Measurements from ENCODE around the gene PHLDB2. TPM values are rescaled to one million over a fixed set of nuclear protein-coding genes. Genes with fewer than 3 reads are reported as not detected.

PHLDB2 gene
- total RNA-seq, 4 donors from 2014 or later, result 63.6 to 154 (median 107) TPM

DNA sequence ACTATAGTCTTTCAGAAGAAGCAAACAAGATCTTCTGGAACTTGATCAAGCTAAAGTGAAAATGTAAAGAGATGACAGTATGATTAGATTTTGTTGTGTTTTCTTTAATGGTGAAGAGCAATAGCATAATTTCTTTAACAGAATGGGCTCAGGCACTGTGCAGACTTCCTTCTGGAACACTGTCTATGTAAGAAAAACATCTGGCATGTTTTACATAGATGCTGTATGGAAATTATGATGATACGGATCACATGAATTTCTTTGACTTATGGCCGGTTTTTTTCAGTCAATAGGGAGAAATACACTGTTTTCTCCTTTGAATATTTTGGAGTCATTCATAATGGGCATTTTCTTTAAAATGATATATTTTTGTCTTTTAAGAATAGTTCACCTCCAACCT lies 42.6 kb downstream of the PHLDB2 start:
- peaks cover 0 to 18% (median 5%) of the 10 kb centered on the region in 4 donors for H3K36me3 ChIP-seq

DNA sequence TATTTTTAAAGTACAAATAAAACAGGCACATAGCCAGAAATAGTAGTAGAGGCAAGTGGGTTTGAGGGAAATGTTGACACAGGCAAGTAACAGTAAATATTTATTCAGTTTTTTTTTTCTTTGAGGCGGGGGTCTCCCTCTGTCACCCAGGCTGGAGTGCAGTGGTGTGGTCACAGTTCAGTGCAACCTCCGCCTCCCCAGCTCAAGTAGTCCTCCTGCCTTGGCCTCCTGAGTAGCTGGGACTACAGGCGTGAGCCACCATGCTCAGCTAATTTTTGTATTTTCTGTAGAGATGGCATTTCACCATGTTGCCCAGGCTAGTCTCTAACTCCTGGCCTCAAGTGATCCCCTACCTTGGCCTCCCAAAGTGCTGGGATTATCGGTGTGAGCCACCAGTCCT lies 43.5 kb downstream of the PHLDB2 start:
- Histone ChIP-seq H3K27ac (replicated peaks in 1 of 4) (peak overlapping the region in 3 of 4 donors; percentile 35 to 50 (median 50)), H3K9me3 (no peaks in the 10 kb centered on the region), H3K36me3 (peaks cover 0 to 18% (median 5%) of the 10 kb centered on the region in 4 donors), H3K4me3 (no peak overlapping the region), H3K4me1 (peaks cover 37 to 66% (median 45%) of the 10 kb centered on the region in 4 donors), H3K27me3 (no peaks in the 10 kb centered on the region)
- no peak for DNase-seq (ENCODE audit: extremely low spot score)
- WGBS, result 86% methylated on average over 4 of the region's 4 CpGs
- intact Hi-C loops (cut with DNase I), result loop anchor here (5.0 kb wide), 1 partner anchor 40 kb away; no protein-coding TSS in a partner anchor
- TF ChIP-seq POLR2AphosphoS5 (IDR thresholded peaks at IDR 0.05), result no peak
- no peak for TF ChIP-seq POLR2A (IDR thresholded peaks at IDR 0.05; ENCODE audit: low read depth)
- TF ChIP-seq, protein P1, sequence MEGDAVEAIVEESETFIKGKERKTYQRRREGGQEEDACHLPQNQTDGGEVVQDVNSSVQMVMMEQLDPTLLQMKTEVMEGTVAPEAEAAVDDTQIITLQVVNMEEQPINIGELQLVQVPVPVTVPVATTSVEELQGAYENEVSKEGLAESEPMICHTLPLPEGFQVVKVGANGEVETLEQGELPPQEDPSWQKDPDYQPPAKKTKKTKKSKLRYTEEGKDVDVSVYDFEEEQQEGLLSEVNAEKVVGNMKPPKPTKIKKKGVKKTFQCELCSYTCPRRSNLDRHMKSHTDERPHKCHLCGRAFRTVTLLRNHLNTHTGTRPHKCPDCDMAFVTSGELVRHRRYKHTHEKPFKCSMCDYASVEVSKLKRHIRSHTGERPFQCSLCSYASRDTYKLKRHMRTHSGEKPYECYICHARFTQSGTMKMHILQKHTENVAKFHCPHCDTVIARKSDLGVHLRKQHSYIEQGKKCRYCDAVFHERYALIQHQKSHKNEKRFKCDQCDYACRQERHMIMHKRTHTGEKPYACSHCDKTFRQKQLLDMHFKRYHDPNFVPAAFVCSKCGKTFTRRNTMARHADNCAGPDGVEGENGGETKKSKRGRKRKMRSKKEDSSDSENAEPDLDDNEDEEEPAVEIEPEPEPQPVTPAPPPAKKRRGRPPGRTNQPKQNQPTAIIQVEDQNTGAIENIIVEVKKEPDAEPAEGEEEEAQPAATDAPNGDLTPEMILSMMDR (IDR thresholded peaks at IDR 0.05), result no peak
- no peak for TF ChIP-seq EP300 (IDR thresholded peaks at IDR 0.05)

More for the DNA sequence above, 42.6 kb downstream of the PHLDB2 start:
- 53% methylated on average over 2 of the region's 2 CpGs for WGBS
- TF ChIP-seq, protein P1 (IDR thresholded peaks at IDR 0.05), result no peak
- no peak for TF ChIP-seq EP300 (IDR thresholded peaks at IDR 0.05)
- no peak for TF ChIP-seq POLR2A (IDR thresholded peaks at IDR 0.05; ENCODE audit: low read depth)
- TF ChIP-seq POLR2AphosphoS5 (IDR thresholded peaks at IDR 0.05), result no peak
- Histone ChIP-seq H3K27me3 (no peaks in the 10 kb centered on the region), H3K4me1 (peaks cover 37 to 61% (median 49%) of the 10 kb centered on the region in 4 donors), H3K27ac (replicated peaks in 1 of 4) (no peak overlapping the region), H3K9me3 (no peaks in the 10 kb centered on the region), H3K4me3 (no peak overlapping the region)
- no peak for DNase-seq (ENCODE audit: extremely low spot score)
- intact Hi-C loops (cut with DNase I), result loop anchor here (5.0 kb wide), 1 partner anchor 39 kb away; no protein-coding TSS in a partner anchor

DNA sequence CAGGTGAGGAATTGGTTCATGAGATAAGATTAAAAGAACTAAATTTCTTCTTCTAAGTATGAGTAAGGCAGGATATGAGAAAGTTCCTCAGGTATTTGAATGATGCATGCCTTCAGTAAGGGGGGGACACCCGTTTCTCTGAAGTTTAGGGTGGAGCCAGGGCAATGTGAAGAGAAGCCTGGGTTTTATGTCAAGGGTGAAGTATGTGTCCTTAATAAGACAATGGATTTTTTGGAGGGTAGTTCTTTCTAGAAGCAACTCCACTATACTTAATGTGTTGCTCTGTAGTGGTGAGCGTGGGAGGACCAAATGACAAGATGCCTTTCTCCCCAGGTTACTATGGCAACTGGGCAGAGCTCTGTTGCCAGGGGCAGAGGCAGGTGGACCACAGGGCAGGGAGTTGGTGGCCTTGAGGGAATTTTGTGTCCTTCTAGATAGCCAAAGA lies 44.0 kb downstream of the PHLDB2 start:
- intact Hi-C loops (cut with DNase I), result loop anchor here (5.0 kb wide), 1 partner anchor 41 kb away; no protein-coding TSS in a partner anchor

DNA sequence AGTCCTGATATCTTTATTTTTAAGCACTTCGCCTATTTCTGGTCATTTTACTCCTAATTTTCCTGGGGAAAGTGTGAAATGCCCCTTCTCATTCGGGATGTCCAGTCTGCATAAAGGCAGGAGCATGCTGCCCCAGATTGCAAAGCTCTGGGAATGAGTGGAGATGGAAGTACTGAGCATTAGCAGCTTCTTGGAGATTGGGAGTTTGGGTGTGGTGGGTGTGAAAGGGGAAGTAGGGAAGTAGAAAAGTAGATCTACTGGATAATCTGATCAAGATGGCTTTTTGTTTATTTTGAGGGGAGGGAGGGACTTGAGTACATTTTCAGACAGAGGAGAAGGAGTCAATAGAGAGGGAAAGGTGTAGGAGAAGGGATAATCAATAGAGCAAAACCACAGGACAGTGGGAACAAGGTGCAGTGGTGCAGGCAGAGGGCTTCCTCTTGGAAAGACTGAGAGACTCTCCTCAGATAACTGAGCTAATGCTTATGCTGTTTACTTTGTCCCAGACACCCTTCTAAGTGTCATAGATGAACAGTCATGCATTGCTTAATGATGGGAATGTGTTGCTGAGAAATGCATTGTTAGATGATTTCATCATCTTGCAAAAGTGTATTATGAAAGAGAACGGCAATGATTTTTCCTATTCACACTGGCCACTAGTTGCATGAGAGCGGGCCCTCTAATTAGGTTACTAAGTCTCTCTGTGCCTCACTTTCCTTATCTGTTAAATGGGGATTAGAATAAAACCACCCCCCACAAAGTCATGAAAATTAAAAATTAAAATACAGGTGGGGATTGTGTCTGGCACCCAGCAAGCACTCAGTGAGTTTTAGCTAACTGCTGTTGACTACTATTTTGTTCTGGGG lies 45.5 kb downstream of the PHLDB2 start:
- H3K4me1 ChIP-seq, result peaks cover 37 to 78% (median 57%) of the 10 kb centered on the region in 4 donors
- no peak for DNase-seq (ENCODE audit: extremely low spot score)
- peak; percentile 50 to 94 for TF ChIP-seq POLR2AphosphoS5 (IDR thresholded peaks at IDR 0.05)
- TF ChIP-seq EP300 (IDR thresholded peaks at IDR 0.05), result no peak
- TF ChIP-seq, protein P1 (IDR thresholded peaks at IDR 0.05), result peak in 1 of 3 experiments; percentile 38
- no peak for TF ChIP-seq POLR2A (IDR thresholded peaks at IDR 0.05; ENCODE audit: low read depth)
- H3K4me3 ChIP-seq, result no peak overlapping the region
- no peaks in the 10 kb centered on the region for H3K9me3 ChIP-seq
- no peaks in the 10 kb centered on the region for H3K27me3 ChIP-seq
- WGBS, result 65% methylated on average over 4 of the region's 4 CpGs
- peaks cover 0 to 22% (median 2%) of the 10 kb centered on the region in 4 donors for H3K36me3 ChIP-seq
- intact Hi-C loops (cut with DNase I), result loop anchor here (5.0 kb wide), 1 partner anchor 42 kb away; no protein-coding TSS in a partner anchor
- H3K27ac ChIP-seq (replicated peaks in 1 of 4), result peak overlapping the region; percentile 57 to 74 (median 70)

More for the DNA sequence above, 44.0 kb downstream of the PHLDB2 start:
- 58% methylated on average over 2 of the region's 2 CpGs for WGBS
- Histone ChIP-seq H3K4me3 (no peak overlapping the region), H3K9me3 (no peaks in the 10 kb centered on the region), H3K4me1 (peaks cover 37 to 68% (median 49%) of the 10 kb centered on the region in 4 donors), H3K27me3 (no peaks in the 10 kb centered on the region), H3K27ac (replicated peaks in 1 of 4) (peak overlapping the region; percentile 57 to 74 (median 70)), H3K36me3 (peaks cover 0 to 18% (median 5%) of the 10 kb centered on the region in 4 donors)
- no peak for DNase-seq (ENCODE audit: extremely low spot score)
- TF ChIP-seq POLR2AphosphoS5 (IDR thresholded peaks at IDR 0.05), result peak in 1 of 2 donors; percentile 45
- no peak for TF ChIP-seq EP300 (IDR thresholded peaks at IDR 0.05)
- TF ChIP-seq, protein P1 (IDR thresholded peaks at IDR 0.05), result no peak
- no peak for TF ChIP-seq POLR2A (IDR thresholded peaks at IDR 0.05; ENCODE audit: low read depth)

All from esophagus muscularis mucosa (tissue), 4 donors.